SK-N-SH (cell line): ENCODE measurements around the gene PIBF1. TPM values are rescaled to one million over a fixed set of nuclear protein-coding genes. Genes with fewer than 3 reads are reported as not detected.

ENCODE experiments used
- CTCF ChIA-PET: fragments of 300-600, 350-600 bp; formaldehyde crosslinking; extraction: SDS; loops from one replicate; lab custom pipeline; 2021; lab: Yijun Ruan, JAX
- POLR2A ChIA-PET: fragments of 350-600 bp; sonication (Branson Sonifier 250); formaldehyde crosslinking; extraction: SDS; loops from one replicate; lab custom pipeline; 2020; ENCODE audit warnings: antibody characterized with exemption, inconsistent platforms; lab: Yijun Ruan, JAX
- DNase-seq: peaks from one replicate; pipeline ENCODE4 v3.0.0; 2012
- H2AFZ ChIP-seq: fragments of 200-600 bp; sonication (generic); 2 replicates; pipeline ENCODE4 v1.8.1; 2016; ENCODE audit warnings: antibody characterized with exemption, mild to moderate bottlenecking, low read depth
- H3F3A ChIP-seq: fragments of 200-600 bp; sonication (generic); replicated peaks from 2 replicates; pipeline ENCODE3; 2016; ENCODE audit warnings: antibody characterized with exemption, mild to moderate bottlenecking; ENCODE audit not compliant: insufficient read depth
- H3K27ac ChIP-seq, 2 experiments: fragments of 200-500 bp in 1 of 2; fragments of 200-600 bp in 1 of 2; sonication (Bioruptor generic) in 1 of 2; sonication (generic), shearing (Covaris generic) in 1 of 2; 2 replicates each; pipeline versions ENCODE4 v1.5.1 to v1.6.1; 2014 to 2016; ENCODE audit warnings: low read depth in 2 of 2, inconsistent platforms in 1 of 2, low read length in 1 of 2, mild to moderate bottlenecking in 1 of 2, mixed read lengths in 1 of 2
- H3K27me3 ChIP-seq: fragments of 200-600 bp; sonication (generic), shearing (Covaris generic); 2 replicates; pipeline ENCODE4 v1.6.1; 2016; ENCODE audit warnings: mixed run types; ENCODE audit not compliant: insufficient read depth
- H3K36me3 ChIP-seq, 2 experiments: fragments of 200-500 bp in 1 of 2; fragments of 200-600 bp in 1 of 2; sonication (Bioruptor generic) in 1 of 2; sonication (generic) in 1 of 2; replicated peaks in 1 of 2; 2 replicates each; pipeline versions ENCODE3 to v1.5.1; 2014 to 2016; ENCODE audit warnings: low read length in 1 of 2, mild to moderate bottlenecking in 1 of 2; ENCODE audit not compliant: insufficient read depth in 2 of 2, control insufficient read depth in 1 of 2
- H3K4me1 ChIP-seq, 2 experiments: fragments of 200-500 bp in 1 of 2; fragments of 200-600 bp in 1 of 2; sonication (Bioruptor generic) in 1 of 2; sonication (generic), shearing (Covaris generic) in 1 of 2; 2 replicates each; pipeline versions ENCODE4 v1.5.1 to v1.6.1; 2014 to 2016; ENCODE audit warnings: low read depth in 1 of 2, low read length in 1 of 2, mixed run types in 1 of 2; ENCODE audit not compliant: insufficient read depth in 2 of 2, control insufficient read depth in 1 of 2
- H3K4me2 ChIP-seq: fragments of 200-600 bp; sonication (generic), shearing (Covaris generic); 2 replicates; pipeline ENCODE4 v1.6.1; 2017; ENCODE audit warnings: mixed run types
- H3K4me3 ChIP-seq, 2 experiments: fragments of 200-500 bp in 1 of 2; fragments of 200-600 bp in 1 of 2; sonication (Bioruptor generic) in 1 of 2; sonication (generic), shearing (Covaris generic) in 1 of 2; 2 replicates each; pipeline versions ENCODE4 v1.5.1 to v1.8.1; 2014 to 2016; ENCODE audit warnings: low read depth in 2 of 2, inconsistent platforms in 1 of 2, low read length in 1 of 2, mild to moderate bottlenecking in 1 of 2, mixed read lengths in 1 of 2, moderate library complexity in 1 of 2
- H3K79me2 ChIP-seq: fragments of 200-600 bp; sonication (generic); 2 replicates; pipeline ENCODE4 v1.8.1; 2017; ENCODE audit warnings: mild to moderate bottlenecking; ENCODE audit not compliant: insufficient read depth
- H3K9ac ChIP-seq: fragments of 200-600 bp; sonication (generic); 2 replicates; pipeline ENCODE4 v1.6.1; 2017; ENCODE audit warnings: mixed run types
- H3K9me2 ChIP-seq: fragments of 200-600 bp; sonication (generic); 2 replicates; pipeline ENCODE4 v1.6.1; 2017; ENCODE audit warnings: mixed run types
- H3K9me3 ChIP-seq: fragments of 200-600 bp; sonication (generic); 2 replicates; pipeline ENCODE4 v1.6.1; 2017; ENCODE audit warnings: mixed run types, mild to moderate bottlenecking, moderate library complexity
- H4K20me1 ChIP-seq: fragments of 200-600 bp; sonication (generic); 2 replicates; pipeline ENCODE4 v1.6.1; 2017; ENCODE audit warnings: mild to moderate bottlenecking, mixed run types; ENCODE audit not compliant: insufficient read depth
- CHD2 ChIP-seq: fragments of 150-350 bp; IDR thresholded peaks from 2 replicates; pipeline ENCODE4 v1.6.1; 2018; ENCODE audit warnings: low read length; ENCODE audit not compliant: partially characterized antibody
- EP300 ChIP-seq, 2 experiments: IDR thresholded peaks; 2 replicates each; pipeline versions ENCODE4 v1.4.0 to v1.6.1; 2012; ENCODE audit warnings: borderline replicate concordance in 1 of 2, low read depth in 1 of 2, low read length in 1 of 2
- FOSL2 ChIP-seq: IDR thresholded peaks from 2 replicates; pipeline ENCODE4 v1.4.0; 2012; ENCODE audit warnings: low read depth, mild to moderate bottlenecking, moderate library complexity, borderline replicate concordance
- FOXJ3 ChIP-seq: sonication (generic); formaldehyde crosslinking; IDR thresholded peaks from 2 replicates; pipeline ENCODE4 v1.5.1; 2020; ENCODE audit warnings: mild to moderate bottlenecking, missing genetic modification reagents
- FOXM1 ChIP-seq: IDR thresholded peaks from 2 replicates; pipeline ENCODE4 v1.4.0; 2012; ENCODE audit warnings: low read depth, mild to moderate bottlenecking
- GATA2 ChIP-seq: sonication (generic); formaldehyde crosslinking; IDR thresholded peaks from 2 replicates; pipeline ENCODE4 v1.5.0; 2020; ENCODE audit warnings: mild to moderate bottlenecking, missing genetic modification reagents
- NFIC ChIP-seq: IDR thresholded peaks from 2 replicates; pipeline ENCODE4 v1.4.0; 2012; ENCODE audit warnings: borderline replicate concordance
- NRF1 ChIP-seq: IDR thresholded peaks from 2 replicates; pipeline ENCODE4 v1.6.1; 2012; ENCODE audit warnings: low read depth, mild to moderate bottlenecking, low read length
- POLR2AphosphoS5 ChIP-seq: IDR thresholded peaks from 2 replicates; pipeline ENCODE4 v1.6.1; 2012; ENCODE audit warnings: low read depth, low read length
- RAD21 ChIP-seq: IDR thresholded peaks from 2 replicates; pipeline ENCODE4 v1.6.1; 2012; ENCODE audit warnings: mild to moderate bottlenecking, low read length
- SIN3A ChIP-seq: IDR thresholded peaks from 2 replicates; pipeline ENCODE4 v1.6.1; 2012; ENCODE audit warnings: low read depth, mild to moderate bottlenecking, low read length, moderate library complexity, borderline replicate concordance
- TCF12 ChIP-seq: IDR thresholded peaks from 2 replicates; pipeline ENCODE4 v1.4.0; 2012
- YY1 ChIP-seq: IDR thresholded peaks from 2 replicates; pipeline ENCODE4 v1.4.0; 2012; ENCODE audit warnings: low read depth, mild to moderate bottlenecking
- WGBS: methylation state at CpG from one replicate; pipeline ENCODE4 v1.1.6; 2017; ENCODE audit warnings: low lambda C conversion rate; 5-methylcytosine and 5-hydroxymethylcytosine counted together
- polyA plus RNA-seq, 3 experiments: library from polyadenylated mRNA; depleted of rRNA; stranded (reverse); fragments of >200 nt; gene quantifications; 2 replicates each; pipeline ENCODE4 v1.2.3, GENCODE V29; 2012
- TF ChIP-seq, protein P1 (sequence below): IDR thresholded peaks from 2 replicates; pipeline ENCODE4; 2012
- TF ChIP-seq, protein P2 (sequence below): IDR thresholded peaks from 2 replicates; pipeline ENCODE4 v1.4.0; 2012; ENCODE audit warnings: low read depth
- TF ChIP-seq, protein P3 (sequence below): fragments of 150-350 bp; IDR thresholded peaks from 2 replicates; pipeline ENCODE4 v1.6.1; 2017; ENCODE audit warnings: antibody characterized with exemption, low read length, low read depth, borderline replicate concordance

Gene PIBF1
- polyA plus RNA-seq, 1 of the 3 experiments (the other 2 are of a cell fraction) = 3.9 TPM

DNA sequence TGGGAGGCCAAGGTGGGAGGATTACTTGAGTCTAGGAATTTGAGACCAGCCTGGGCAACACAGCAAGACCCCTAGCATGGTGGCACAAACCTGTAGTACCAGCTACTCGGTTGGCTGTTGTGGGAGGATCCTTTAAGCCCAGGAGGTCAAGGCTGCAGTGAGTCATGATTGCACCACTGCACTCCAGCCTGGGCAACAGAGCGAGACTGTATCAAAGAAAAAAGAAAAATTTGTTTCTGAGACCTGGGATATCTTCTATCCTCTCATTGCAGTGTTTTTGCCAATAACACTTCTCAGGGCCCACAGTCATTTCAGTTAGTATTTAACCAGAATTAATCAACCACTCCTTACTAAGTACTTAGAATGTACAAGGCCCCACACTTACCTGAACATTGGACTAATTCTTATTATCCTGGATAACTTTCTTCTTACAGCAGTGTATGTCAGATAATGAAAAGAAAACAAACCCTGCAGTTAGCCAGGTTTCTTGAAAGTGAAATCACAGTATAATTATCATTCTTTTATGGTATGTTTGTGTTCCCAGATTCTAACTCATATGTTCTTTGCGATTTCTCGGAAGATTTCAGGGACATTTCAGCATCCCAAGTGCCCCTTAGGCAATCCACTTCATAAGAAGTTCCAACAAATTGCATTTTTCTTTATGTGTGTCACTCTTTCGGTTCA, 201.3 kb downstream of the PIBF1 start (continued):
- TF ChIP-seq FOSL2 = no peak; the same call in 1 of the 2 replicates
- TF ChIP-seq TCF12 = no peak

DNA sequence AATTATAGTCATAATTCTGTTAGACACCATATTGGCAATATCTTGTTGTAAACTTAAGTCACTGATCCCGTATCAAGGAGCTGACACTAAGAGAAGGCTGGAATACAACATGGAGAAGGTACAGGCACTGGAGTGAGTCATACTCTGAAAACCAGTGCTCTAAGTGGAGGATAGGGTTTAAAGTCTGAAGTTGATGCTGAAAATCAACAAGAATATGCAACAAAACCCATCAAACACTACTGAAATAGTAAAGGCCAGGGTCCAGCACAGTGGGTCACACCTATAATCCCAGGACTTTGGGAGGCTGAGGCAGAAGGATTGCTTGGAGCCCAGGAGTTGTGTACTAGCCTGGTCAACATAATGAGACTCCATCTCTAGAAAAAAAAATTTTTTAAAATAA, 203.7 kb downstream of the PIBF1 start:
- DNase-seq = no peak
- Histone ChIP-seq H3K4me3 (no peak overlapping the region), H3K9me2 (no peaks in the 10 kb centered on the region), H3K79me2 (no peaks in the 10 kb centered on the region), H2AFZ (no peak overlapping the region), H3F3A (no peaks in the 10 kb centered on the region), H3K27ac (no peak overlapping the region), H3K36me3 (peaks cover 0 to 5% of the 10 kb centered on the region in 2 experiments), H3K4me1 (no peaks in the 10 kb centered on the region), H3K4me2 (no peak overlapping the region), H3K27me3 (no peaks in the 10 kb centered on the region), H3K9me3 (no peaks in the 10 kb centered on the region), H3K9ac (no peak overlapping the region), H4K20me1 (no peaks in the 10 kb centered on the region)
- WGBS = 96% methylated on average over 1 of the region's 1 CpG
- ChIA-PET POLR2A (no interaction called here), CTCF (interaction anchor here (0.7 kb wide), 1 partner anchor 17 kb away, joined by 3 read pairs; no protein-coding TSS in a partner anchor)
- TF ChIP-seq, protein P1, sequence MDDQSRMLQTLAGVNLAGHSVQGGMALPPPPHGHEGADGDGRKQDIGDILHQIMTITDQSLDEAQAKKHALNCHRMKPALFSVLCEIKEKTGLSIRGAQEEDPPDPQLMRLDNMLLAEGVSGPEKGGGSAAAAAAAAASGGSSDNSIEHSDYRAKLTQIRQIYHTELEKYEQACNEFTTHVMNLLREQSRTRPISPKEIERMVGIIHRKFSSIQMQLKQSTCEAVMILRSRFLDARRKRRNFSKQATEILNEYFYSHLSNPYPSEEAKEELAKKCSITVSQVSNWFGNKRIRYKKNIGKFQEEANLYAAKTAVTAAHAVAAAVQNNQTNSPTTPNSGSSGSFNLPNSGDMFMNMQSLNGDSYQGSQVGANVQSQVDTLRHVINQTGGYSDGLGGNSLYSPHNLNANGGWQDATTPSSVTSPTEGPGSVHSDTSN = no peak
- no peak for TF ChIP-seq GATA2 (CRISPR knock-in tag)
- TF ChIP-seq RAD21 = no peak
- no peak for TF ChIP-seq SIN3A
- TF ChIP-seq, protein P2, sequence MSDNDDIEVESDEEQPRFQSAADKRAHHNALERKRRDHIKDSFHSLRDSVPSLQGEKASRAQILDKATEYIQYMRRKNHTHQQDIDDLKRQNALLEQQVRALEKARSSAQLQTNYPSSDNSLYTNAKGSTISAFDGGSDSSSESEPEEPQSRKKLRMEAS = no peak

DNA sequence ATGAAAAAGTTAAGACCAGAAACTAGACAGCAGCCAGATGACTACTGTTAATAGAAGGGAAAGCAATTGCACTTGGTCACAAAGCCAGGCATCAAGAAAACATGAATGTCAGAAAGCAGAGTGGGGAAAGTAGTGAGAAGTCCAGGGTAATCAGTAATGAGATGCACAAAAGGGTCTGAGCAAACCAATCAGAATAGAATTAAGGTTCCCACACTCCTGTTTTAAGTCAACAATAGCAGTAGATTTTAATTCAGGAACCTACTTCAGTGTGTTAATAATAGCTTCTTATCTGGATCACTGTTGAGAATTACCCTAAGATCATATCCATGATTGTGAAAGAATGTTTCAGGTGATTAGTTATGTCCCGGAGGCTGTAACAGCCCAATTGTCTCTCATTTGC, 204.3 kb downstream of the PIBF1 start:
- no peak for DNase-seq
- ChIA-PET CTCF (interaction anchor here (0.7 kb wide), 1 partner anchor 16 kb away, joined by 3 read pairs; no protein-coding TSS in a partner anchor), POLR2A (no interaction called here)
- no peak overlapping the region for H3K9ac ChIP-seq
- H3K4me3 ChIP-seq = no peak overlapping the region
- H3K36me3 ChIP-seq = peaks cover 0 to 5% of the 10 kb centered on the region in 2 experiments
- H3K27me3 ChIP-seq = no peaks in the 10 kb centered on the region
- TF ChIP-seq YY1 (no peak), EP300 (IDR thresholded peaks at IDR 0.05; ENCODE audit: borderline replicate concordance in 1 of 2, low read depth in 1 of 2, low read length in 1 of 2) (no peak), NFIC (no peak), CHD2 (no peak), NRF1 (no peak), FOXM1 (no peak), POLR2AphosphoS5 (no peak), FOXJ3 (CRISPR knock-in tag) (no peak), RAD21 (no peak)
- TF ChIP-seq, protein P3, sequence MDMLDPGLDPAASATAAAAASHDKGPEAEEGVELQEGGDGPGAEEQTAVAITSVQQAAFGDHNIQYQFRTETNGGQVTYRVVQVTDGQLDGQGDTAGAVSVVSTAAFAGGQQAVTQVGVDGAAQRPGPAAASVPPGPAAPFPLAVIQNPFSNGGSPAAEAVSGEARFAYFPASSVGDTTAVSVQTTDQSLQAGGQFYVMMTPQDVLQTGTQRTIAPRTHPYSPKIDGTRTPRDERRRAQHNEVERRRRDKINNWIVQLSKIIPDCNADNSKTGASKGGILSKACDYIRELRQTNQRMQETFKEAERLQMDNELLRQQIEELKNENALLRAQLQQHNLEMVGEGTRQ = no peak
- WGBS = 90% methylated on average over 1 of the region's 1 CpG
- H4K20me1 ChIP-seq = no peaks in the 10 kb centered on the region
- H3K9me3 ChIP-seq = no peaks in the 10 kb centered on the region; the same call in 1 of the 2 replicates
- H3F3A ChIP-seq = no peaks in the 10 kb centered on the region
- H2AFZ ChIP-seq = no peak overlapping the region
- H3K4me2 ChIP-seq = no peak overlapping the region
- H3K4me1 ChIP-seq = no peaks in the 10 kb centered on the region
- H3K79me2 ChIP-seq = no peaks in the 10 kb centered on the region
- no peaks in the 10 kb centered on the region for H3K9me2 ChIP-seq
- no peak overlapping the region for H3K27ac ChIP-seq
